HepG2 (cell line): Measurements from ENCODE around the gene SYT13. TPM values are rescaled to one million over a fixed set of nuclear protein-coding genes. Genes with fewer than 3 reads are reported as not detected.

ENCODE experiments used
- ATAC-seq: fragments of 200-7000 bp; cut with Tn5 transposase; 3 replicates; pipeline ENCODE4 v1.9.1; 2020; ENCODE audit warnings: mild to moderate bottlenecking, moderate library complexity
- BruUV-seq: library from RNA; stranded (reverse); fragments of 400-500 nt; replicated peaks from 2 replicates; lab custom pipeline; 2021; lab: Mats Ljungman, UMichigan
- CTCF ChIA-PET: fragments of 300-600 bp; formaldehyde crosslinking; extraction: SDS; loops from one replicate; lab custom pipeline; 2021; ENCODE audit warnings: low total read pairs, inconsistent platforms, low intra/inter-chr PET ratio; lab: Yijun Ruan, JAX
- POLR2A ChIA-PET: fragments of 350-600 bp; sonication (Branson Sonifier 250); formaldehyde crosslinking; loops from one replicate; lab custom pipeline; 2020; ENCODE audit warnings: antibody characterized with exemption, inconsistent platforms; lab: Yijun Ruan, JAX
- DNase-seq: peaks from one replicate; pipeline ENCODE4 v3.0.0-alpha.2; 2015; ENCODE audit warnings: low spot score
- FAIRE-seq: peaks from 3 replicates; lab custom pipeline; 2011; peaks lifted over from hg19 to GRCh38; lab: Jason Lieb, UNC
- H2AFZ ChIP-seq: one replicate; pipeline ENCODE4 v1.6.1; 2011; ENCODE audit warnings: low read length, inconsistent platforms
- H3K27ac ChIP-seq: fragments of 300-600 bp; 3 replicates; pipeline ENCODE4 v1.8.0; 2011; ENCODE audit warnings: mixed run types, mild to moderate bottlenecking, mixed read lengths, low read length, inconsistent platforms; ENCODE audit not compliant: insufficient read depth; ENCODE audit errors: extremely low read length
- H3K27me3 ChIP-seq, 2 experiments: fragments of 200-600 bp in 1 of 2; 2 replicates in 1 of 2; 3 replicates in 1 of 2; pipeline versions ENCODE4 v1.6.0 to v1.8.0; 2011; ENCODE audit warnings: low read length in 2 of 2, mild to moderate bottlenecking in 2 of 2, moderate library complexity in 2 of 2, inconsistent platforms in 1 of 2; ENCODE audit not compliant: insufficient read depth in 2 of 2, control insufficient read depth in 1 of 2
- H3K36me3 ChIP-seq, 2 experiments: fragments of 200-600 bp in 1 of 2; replicated peaks in 1 of 2; 2 replicates in 1 of 2; 3 replicates in 1 of 2; pipeline versions ENCODE4 v1.5.1 to v1.8.0; 2011; ENCODE audit warnings: low read length in 2 of 2, inconsistent platforms in 1 of 2; ENCODE audit not compliant: insufficient read depth in 2 of 2, control insufficient read depth in 1 of 2
- H3K4me1 ChIP-seq: 2 replicates; pipeline ENCODE4 v1.5.1; 2012; ENCODE audit warnings: low read length, inconsistent platforms; ENCODE audit not compliant: insufficient read depth
- H3K4me2 ChIP-seq: 2 replicates; pipeline ENCODE4 v1.6.0; 2011; ENCODE audit warnings: low read depth, low read length, inconsistent platforms
- H3K4me3 ChIP-seq, 3 experiments: fragments of 200-600 bp in 1 of 3; sonication (generic), shearing (Covaris generic) in 1 of 3; replicated peaks in 1 of 3; 2 replicates each; pipeline ENCODE4 v1.5.1; 2011 to 2016; ENCODE audit warnings: low read length in 3 of 3, inconsistent platforms in 2 of 3, low read depth in 2 of 3, mild to moderate bottlenecking in 2 of 3, control low read depth in 1 of 3, mixed read lengths in 1 of 3; ENCODE audit not compliant: insufficient read depth in 1 of 3
- H3K79me2 ChIP-seq: one replicate; pipeline ENCODE4 v1.6.1; 2011; ENCODE audit warnings: low read length, inconsistent platforms; ENCODE audit not compliant: insufficient read depth
- H3K9ac ChIP-seq: 2 replicates; pipeline ENCODE4 v1.6.0; 2011; ENCODE audit warnings: mild to moderate bottlenecking, low read depth, low read length, inconsistent platforms; ENCODE audit not compliant: insufficient read depth
- H3K9me3 ChIP-seq: 2 replicates; pipeline ENCODE4 v1.5.1; 2012; ENCODE audit warnings: mild to moderate bottlenecking, low read length
- H4K20me1 ChIP-seq: 2 replicates; pipeline ENCODE4 v1.6.0; 2011; ENCODE audit warnings: inconsistent platforms, mild to moderate bottlenecking, low read length, moderate library complexity; ENCODE audit not compliant: insufficient read depth
- CREB1 ChIP-seq, 2 experiments: fragments of 450-650 bp in 1 of 2; IDR thresholded peaks; 2 replicates each; pipeline ENCODE4 v1.6.1; 2016 to 2017; ENCODE audit warnings: control low read depth in 1 of 2, mild to moderate bottlenecking in 1 of 2, missing compliant biosample characterization in 1 of 2, missing genetic modification characterization in 1 of 2
- DMAP1 ChIP-seq: IDR thresholded peaks from 2 replicates; pipeline ENCODE4 v1.6.1; 2016
- HNRNPL ChIP-seq: fragments of 200-400 bp; formaldehyde crosslinking; IDR thresholded peaks from 2 replicates; pipeline ENCODE4 v1.6.1; 2017; ENCODE audit warnings: mild to moderate bottlenecking, low read depth, low read length
- MAFG ChIP-seq: sonication (generic); formaldehyde crosslinking; IDR thresholded peaks from 2 replicates; pipeline ENCODE4 v1.5.1; 2020; ENCODE audit warnings: mild to moderate bottlenecking, missing genetic modification reagents
- MLXIP ChIP-seq: sonication (generic); formaldehyde crosslinking; IDR thresholded peaks from 2 replicates; pipeline ENCODE4 v1.9.0; 2021; ENCODE audit warnings: missing genetic modification reagents, borderline replicate concordance
- SYNCRIP ChIP-seq: fragments of 200-400 bp; formaldehyde crosslinking; IDR thresholded peaks from 2 replicates; pipeline ENCODE4 v1.6.1; 2018; ENCODE audit warnings: mild to moderate bottlenecking, low read depth, low read length; ENCODE audit not compliant: insufficient read depth
- TFAP4 ChIP-seq: sonication (generic); IDR thresholded peaks from 2 replicates; pipeline ENCODE4 v1.6.1; 2016; ENCODE audit warnings: low read depth, borderline replicate concordance
- TRIM22 ChIP-seq: fragments of 450-650 bp; IDR thresholded peaks from 2 replicates; pipeline ENCODE4 v1.6.1; 2017
- ZBTB8A ChIP-seq: sonication (generic); formaldehyde crosslinking; IDR thresholded peaks from 2 replicates; pipeline ENCODE4 v1.4.0; 2020; ENCODE audit warnings: mild to moderate bottlenecking, low read depth, missing genetic modification reagents, borderline replicate concordance
- ZNF225 ChIP-seq: sonication (generic); formaldehyde crosslinking; IDR thresholded peaks from 2 replicates; pipeline ENCODE4 v1.4.0; 2020; ENCODE audit warnings: mild to moderate bottlenecking, missing genetic modification reagents
- ZNF788 ChIP-seq: sonication (generic); formaldehyde crosslinking; IDR thresholded peaks from 2 replicates; pipeline ENCODE4 v1.5.0; 2020; ENCODE audit warnings: mild to moderate bottlenecking, missing genetic modification reagents, borderline replicate concordance
- WGBS: methylation state at CpG from one replicate; pipeline ENCODE4 v1.1.6; 2017; ENCODE audit warnings: low lambda C conversion rate; 5-methylcytosine and 5-hydroxymethylcytosine counted together
- in situ Hi-C: cut with HindIII; loops from 2 replicates; pipeline ENCODE4 v1.10.0; 2017; ENCODE audit warnings: low pct_unique_long_range_greater_than_20kb; ENCODE audit not compliant: extremely low pct_ligation_motif_present
- intact Hi-C: fragments of 100-400 bp; cut with micrococcal nuclease; formaldehyde crosslinking; loops from one replicate; pipeline ENCODE4 v1.10.0; 2022; ENCODE audit not compliant: unreplicated experiment
- polyA plus RNA-seq, 8 experiments: library from polyadenylated mRNA; depleted of rRNA in 3 of 8; stranded (reverse) in 7 of 8; unstranded in 1 of 8; fragments of >200 nt; fragmentation: Illumina TruSeq in 4 of 8; extraction: Trizol in 4 of 8; gene quantifications; 2 replicates each; pipeline versions ENCODE4 v1.2.1 to v1.2.3, GENCODE V29; 2011 to 2016; ENCODE audit warnings: low read depth in 4 of 8, missing spikeins in 1 of 8, mixed read lengths in 1 of 8; ENCODE audit not compliant: insufficient read depth in 1 of 8
- total RNA-seq, 5 experiments: library from RNA; depleted of rRNA; stranded (reverse); fragments of >200 nt; fragmentation: Illumina TruSeq; extraction: Trizol; gene quantifications; 2 replicates each; pipeline ENCODE4 v1.2.3, GENCODE V29; 2016; ENCODE audit warnings: low read depth in 1 of 5

Gene SYT13
- total and polyA plus RNA-seq, 2 of the 13 experiments (the other 11 are each of a cell fraction or from before 2014, with no cell fraction given) = 0.02 to 0.13 TPM

- TF ChIP-seq CREB1 (IDR thresholded peaks at IDR 0.05) = no peak
- TF ChIP-seq CREB1 (CRISPR knock-in tag; IDR thresholded peaks at IDR 0.05) = no peak
Measured at GRCh38 chr11:45267052-45267451, 19.1 kb downstream of the SYT13 start (continued).

GRCh38 chr11:45266676-45267020, 19.5 kb downstream of the SYT13 start:
- H3K36me3 ChIP-seq = no peaks in the 10 kb centered on the region
- POLR2A ChIA-PET = no interaction called here
- BruUV-seq = no TSS peak
- no peak for ATAC-seq
- TF ChIP-seq TFAP4 (no peak), ZNF225 (CRISPR knock-in tag) (no peak), ZNF788 (CRISPR knock-in tag) (no peak), DMAP1 (CRISPR knock-in tag) (no peak), ZBTB8A (CRISPR knock-in tag) (no peak), SYNCRIP (no peak), TRIM22 (no peak), HNRNPL (no peak), MAFG (CRISPR knock-in tag) (no peak), MLXIP (CRISPR knock-in tag) (no peak)
- TF ChIP-seq, all 625 proteins: peak for 0
- no peaks in the 10 kb centered on the region for H3K79me2 ChIP-seq
- no peak overlapping the region for H2AFZ ChIP-seq
- intact Hi-C loops = no loop called here
- no peak overlapping the region for H3K27ac ChIP-seq
- peak; percentile 5 for DNase-seq
- no peaks in the 10 kb centered on the region for H4K20me1 ChIP-seq
- no peaks in the 10 kb centered on the region for H3K9me3 ChIP-seq
- CTCF ChIA-PET = no interaction called here
- no peaks in the 10 kb centered on the region for H3K27me3 ChIP-seq
- in situ Hi-C loops = no loop called here
- no peak overlapping the region for H3K4me3 ChIP-seq
- no peak for FAIRE-seq
- 7% methylated on average over 1 of the region's 1 CpG for WGBS
- peaks cover 19% of the 10 kb centered on the region for H3K4me1 ChIP-seq
- H3K4me2 ChIP-seq = no peak overlapping the region
- H3K9ac ChIP-seq = no peak overlapping the region
